Esophagus squamous epithelium (tissue), 5 donors: Measurements from ENCODE around the gene MYH15. TPM values are rescaled to one million over a fixed set of nuclear protein-coding genes. Genes with fewer than 3 reads are reported as not detected.
A peak's percentile ranks its signal among the peaks of the same experiment; 100 is the strongest.

Source experiments
- DNase-seq: peaks from one replicate; lab custom pipeline; 2025; lab: John Stamatoyannopoulos, UW
- H3K27ac ChIP-seq, 4 donors: fragments of 200-600 bp; sonication (generic); one replicate each; pipeline ENCODE4 v1.5.1; 2016 to 2019; ENCODE audit warnings: mild to moderate bottlenecking in 1 of 4
- H3K27me3 ChIP-seq, 4 donors: fragments of 200-600 bp; sonication (generic); 1 replicate in 3 of 4; 2 replicates in 1 of 4; pipeline versions ENCODE4 v1.5.1 to v1.6.0; 2017 to 2021; ENCODE audit warnings: antibody characterized with exemption in 1 of 4
- H3K36me3 ChIP-seq, 3 donors: fragments of 200-600 bp; sonication (generic); one replicate each; pipeline ENCODE4 v1.5.1; 2016 to 2019
- H3K4me1 ChIP-seq, 3 donors: fragments of 200-600 bp; sonication (generic); one replicate each; pipeline ENCODE4 v1.5.1; 2017 to 2019
- H3K4me3 ChIP-seq, 4 donors: fragments of 200-600 bp; sonication (generic); 1 replicate in 3 of 4; 2 replicates in 1 of 4; pipeline ENCODE4 v1.5.1; 2016 to 2019; ENCODE audit warnings: mild to moderate bottlenecking in 2 of 4, moderate library complexity in 1 of 4
- H3K9me3 ChIP-seq, 3 donors: fragments of 200-600 bp; sonication (generic); one replicate each; pipeline ENCODE4 v1.5.1; 2016 to 2019
- CTCF ChIP-seq, 6 experiments: fragments of 450-650 bp in 4 of 6; fragments of 200-600 bp in 2 of 6; sonication (generic) in 2 of 6; IDR thresholded peaks; one replicate each; pipeline ENCODE4 v1.5.1; 2016 to 2019; ENCODE audit warnings: antibody characterized with exemption in 6 of 6, mild to moderate bottlenecking in 4 of 6, moderate library complexity in 4 of 6
- POLR2A ChIP-seq, 4 donors: fragments of 450-650 bp; IDR thresholded peaks; one replicate each; pipeline ENCODE4 v1.6.1; 2017; ENCODE audit warnings: antibody characterized with exemption in 4 of 4, mild to moderate bottlenecking in 4 of 4, moderate library complexity in 3 of 4
- WGBS, 2 donors: methylation state at CpG; one replicate each; pipeline ENCODE4 v1.1.5; 2018; 5-methylcytosine and 5-hydroxymethylcytosine counted together
- intact Hi-C: fragments of 100-400 bp; cut with DNase I; formaldehyde crosslinking; loops from one replicate; pipeline ENCODE4 v1.15.0; 2022
- total RNA-seq, 4 donors: library from RNA; depleted of rRNA; stranded (reverse); fragments of >200 nt; gene quantifications; one replicate each; pipeline ENCODE4 v1.1.0, GENCODE V29; 2016
- donor health status: DM: yes; HTN: yes; CAD: no.

The MYH15 gene
- total RNA-seq, 4 donors from 2014 or later = under 0.01 TPM; not detected in 3

GRCh38 chr3:108441071-108441507 lies 69.3 kb downstream of the MYH15 start:
- TF ChIP-seq CTCF (IDR thresholded peaks at IDR 0.05) = no peak
- TF ChIP-seq POLR2A (IDR thresholded peaks at IDR 0.05) = no peak
- H3K27ac ChIP-seq = no peak overlapping the region
- WGBS, 2 donors = 74 to 82% methylated on average over 7 of the region's 7 CpGs
- H3K4me3 ChIP-seq = no peak overlapping the region
- peaks cover 0 to under 1% (median 0%) of the 10 kb centered on the region in 3 donors for H3K9me3 ChIP-seq
- H3K36me3 ChIP-seq = no peaks in the 10 kb centered on the region
- no peaks in the 10 kb centered on the region for H3K27me3 ChIP-seq
- no peaks in the 10 kb centered on the region for H3K4me1 ChIP-seq
- DNase-seq = no peak
- intact Hi-C loops = no loop called here

GRCh38 chr3:108438542-108438941 lies 71.9 kb downstream of the MYH15 start:
- TF ChIP-seq POLR2A (IDR thresholded peaks at IDR 0.05) = no peak
- TF ChIP-seq CTCF (IDR thresholded peaks at IDR 0.05) = no peak
- no peaks in the 10 kb centered on the region for H3K4me1 ChIP-seq
- no peaks in the 10 kb centered on the region for H3K9me3 ChIP-seq
- H3K36me3 ChIP-seq = no peaks in the 10 kb centered on the region
- H3K27me3 ChIP-seq = no peaks in the 10 kb centered on the region
- no peak overlapping the region for H3K27ac ChIP-seq
- intact Hi-C loops = no loop called here
- DNase-seq = no peak
- H3K4me3 ChIP-seq = no peak overlapping the region

- TF ChIP-seq POLR2A (IDR thresholded peaks at IDR 0.05) (no peak), CTCF (IDR thresholded peaks at IDR 0.05) (peak in 1 of 6 experiments; percentile 8)
- Histone ChIP-seq H3K27me3 (no peaks in the 10 kb centered on the region), H3K9me3 (no peaks in the 10 kb centered on the region), H3K27ac (no peak overlapping the region), H3K4me3 (no peak overlapping the region), H3K36me3 (no peaks in the 10 kb centered on the region), H3K4me1 (no peaks in the 10 kb centered on the region)
- WGBS, 2 donors = 32 to 45% methylated on average over 3 of the region's 3 CpGs
- intact Hi-C loops = no loop called here
- DNase-seq = no peak
These were observed 73.0 kb downstream of the MYH15 start for GRCh38 chr3:108437439-108437838.

- Histone ChIP-seq H3K36me3 (no peaks in the 10 kb centered on the region), H3K4me3 (no peak overlapping the region), H3K4me1 (no peaks in the 10 kb centered on the region), H3K9me3 (no peaks in the 10 kb centered on the region), H3K27me3 (no peaks in the 10 kb centered on the region), H3K27ac (no peak overlapping the region)
- TF ChIP-seq POLR2A (IDR thresholded peaks at IDR 0.05) (no peak), CTCF (IDR thresholded peaks at IDR 0.05) (no peak)
- no peak for DNase-seq
- WGBS, 2 donors = 80 to 82% methylated on average over 1 of the region's 1 CpG
- intact Hi-C loops = no loop called here
These were observed 76.5 kb downstream of the MYH15 start for GRCh38 chr3:108433928-108434327.

GRCh38 chr3:108432431-108432830 lies 78.0 kb downstream of the MYH15 start:
- Histone ChIP-seq H3K9me3 (no peaks in the 10 kb centered on the region), H3K36me3 (no peaks in the 10 kb centered on the region), H3K27ac (no peak overlapping the region), H3K4me1 (no peaks in the 10 kb centered on the region), H3K4me3 (no peak overlapping the region), H3K27me3 (no peaks in the 10 kb centered on the region)
- TF ChIP-seq CTCF (IDR thresholded peaks at IDR 0.05) (no peak), POLR2A (IDR thresholded peaks at IDR 0.05) (no peak)
- intact Hi-C loops = no loop called here
- 98% methylated on average over 5 of the region's 5 CpGs; no CpG with 5 or more reads in 1 of the 2 donors for WGBS, 2 donors
- no peak for DNase-seq
